KBM-7 (cell line): ENCODE measurements around the gene VOPP1.
"Not testable (repeated sequence)": the region's sequence is repeated elsewhere in the genome, so short reads cannot be mapped to it uniquely, and the experiment has no call there.

Source experiments
- DNase-seq: peaks from one replicate; pipeline ENCODE4 v3.0.0-alpha.2; 2015
- in situ Hi-C: fragments of 300-500 bp; cut with MboI; formaldehyde crosslinking; loops from 2 replicates; pipeline ENCODE4 v1.14.3; 2020; ENCODE audit warnings: low sequenced_read_pairs, low pct_unique_long_range_greater_than_20kb, mixed read lengths

Gene VOPP1

GRCh38 chr7:55518836-55519235, 53.5 kb downstream of the VOPP1 start:
- DNase-seq: no peak
- in situ Hi-C loops: no loop called here

GRCh38 chr7:55517936-55518689, 54.2 kb downstream of the VOPP1 start:
- DNase-seq: no peak
- in situ Hi-C loops: no loop called here

GRCh38 chr7:55517191-55517633, 55.1 kb downstream of the VOPP1 start:
- in situ Hi-C loops: no loop called here

GRCh38 chr7:55516409-55516808, 55.9 kb downstream of the VOPP1 start:
- no peak for DNase-seq
- in situ Hi-C loops: no loop called here

More at GRCh38 chr7:55517191-55517633, 55.1 kb downstream of the VOPP1 start:
- no peak for DNase-seq

- no peak for DNase-seq
- in situ Hi-C loops: no loop called here
Measured at GRCh38 chr7:55515569-55516279, 56.6 kb downstream of the VOPP1 start.

- in situ Hi-C loops: no loop called here
- DNase-seq: no peak
Measured at GRCh38 chr7:55514546-55515265, 57.6 kb downstream of the VOPP1 start.

- no peak for DNase-seq
- in situ Hi-C loops: no loop called here
Measured at GRCh38 chr7:55513868-55514267, 58.4 kb downstream of the VOPP1 start.

- in situ Hi-C loops: no loop called here
- no peak for DNase-seq
Measured at GRCh38 chr7:55512635-55513191, 59.6 kb downstream of the VOPP1 start.

GRCh38 chr7:55510621-55511020, 61.7 kb downstream of the VOPP1 start:
- no peak for DNase-seq
- in situ Hi-C loops: no loop called here

GRCh38 chr7:55510206-55510605, 62.1 kb downstream of the VOPP1 start:
- in situ Hi-C loops, DNase-seq: not testable (repeated sequence)

GRCh38 chr7:55509322-55509721, 63.0 kb downstream of the VOPP1 start:
- DNase-seq: no peak

GRCh38 chr7:55508221-55509011, 63.9 kb downstream of the VOPP1 start:
- in situ Hi-C loops: no loop called here
- DNase-seq: no peak

More at GRCh38 chr7:55509322-55509721, 63.0 kb downstream of the VOPP1 start:
- in situ Hi-C loops: no loop called here

- in situ Hi-C loops: no loop called here
- no peak for DNase-seq
Measured at GRCh38 chr7:55507743-55508142, 64.6 kb downstream of the VOPP1 start.

- in situ Hi-C loops: no loop called here
- DNase-seq: no peak
Measured at GRCh38 chr7:55504967-55505658, 67.2 kb downstream of the VOPP1 start.

- no peak for DNase-seq
- in situ Hi-C loops: no loop called here
Measured at GRCh38 chr7:55504093-55504859, 68.0 kb downstream of the VOPP1 start.

GRCh38 chr7:55502858-55503440, 69.4 kb downstream of the VOPP1 start:
- DNase-seq: no peak
- in situ Hi-C loops: no loop called here

- in situ Hi-C loops: no loop called here
- DNase-seq: no peak
Measured at GRCh38 chr7:55502124-55502857, 70.0 kb downstream of the VOPP1 start.
